Endothelial cell of umbilical vein (primary cell): ENCODE measurements around the gene PSME4. TPM values are rescaled to one million over a fixed set of nuclear protein-coding genes. Genes with fewer than 3 reads are reported as not detected.
A peak's percentile ranks its signal among the peaks of the same experiment; 100 is the strongest.

Experiments used
- BruUV-seq: library from RNA; stranded (reverse); fragments of 400-500 nt; replicated peaks from 2 replicates; lab custom pipeline; 2021; lab: Mats Ljungman, UMichigan
- CTCF ChIA-PET: fragments of 300-600, 350-600 bp; sonication (Branson Sonifier 250); formaldehyde crosslinking; loops from one replicate; lab custom pipeline; 2021; ENCODE audit warnings: antibody characterized with exemption, inconsistent platforms; lab: Charles Lee
- POLR2A ChIA-PET: fragments of 300-600, 350-600 bp; sonication (Branson Sonifier 250); formaldehyde crosslinking; loops from one replicate; lab custom pipeline; 2021; ENCODE audit warnings: antibody characterized with exemption, inconsistent platforms; lab: Charles Lee
- DNase-seq: peaks from one replicate; pipeline ENCODE4 v3.0.0-alpha.2; 2011; ENCODE audit warnings: low read depth, low spot score
- FAIRE-seq: peaks from 2 replicates; lab custom pipeline; 2011; peaks lifted over from hg19 to GRCh38; lab: Jason Lieb, UNC
- H2AFZ ChIP-seq: 2 replicates; pipeline ENCODE4 v1.6.0; 2012; ENCODE audit warnings: low read depth, low read length, control low read depth, inconsistent platforms
- H3K27ac ChIP-seq: 2 replicates; pipeline ENCODE4 v1.5.1; 2011; ENCODE audit warnings: low read depth, mild to moderate bottlenecking, control low read depth, low read length, moderate library complexity; ENCODE audit not compliant: insufficient read depth
- H3K27me3 ChIP-seq, 2 experiments: 2 replicates each; pipeline versions ENCODE4 v1.6.0 to v1.6.1; 2011; ENCODE audit warnings: low read length in 2 of 2, mixed read lengths in 1 of 2; ENCODE audit not compliant: control insufficient read depth in 2 of 2, insufficient read depth in 2 of 2
- H3K36me3 ChIP-seq, 2 experiments: 2 replicates in 1 of 2; 3 replicates in 1 of 2; pipeline ENCODE4 v1.5.1; 2011; ENCODE audit warnings: low read length in 2 of 2, mild to moderate bottlenecking in 1 of 2, moderate library complexity in 1 of 2; ENCODE audit not compliant: control insufficient read depth in 2 of 2, insufficient read depth in 2 of 2; ENCODE audit errors: extremely low read depth in 1 of 2
- H3K4me1 ChIP-seq: 3 replicates; pipeline ENCODE4 v1.5.1; 2011; ENCODE audit warnings: mild to moderate bottlenecking, low read length; ENCODE audit not compliant: control insufficient read depth, insufficient read depth; ENCODE audit errors: extremely low read depth
- H3K4me2 ChIP-seq: 2 replicates; pipeline ENCODE4 v1.6.1; 2011; ENCODE audit warnings: low read length, control low read depth, mixed read lengths; ENCODE audit not compliant: insufficient read depth
- H3K4me3 ChIP-seq, 3 experiments: fragments of 200-600 bp in 1 of 3; sonication (generic), shearing (Covaris generic) in 1 of 3; replicated peaks in 1 of 3; 2 replicates each; pipeline ENCODE4 v1.5.1; 2011 to 2016; ENCODE audit warnings: control low read depth in 3 of 3, low read length in 3 of 3, mild to moderate bottlenecking in 2 of 3, inconsistent platforms in 1 of 3, low read depth in 1 of 3, moderate library complexity in 1 of 3; ENCODE audit not compliant: insufficient read depth in 1 of 3
- H3K79me2 ChIP-seq: 2 replicates; pipeline ENCODE4 v1.6.0; 2012; ENCODE audit warnings: low read length, inconsistent platforms; ENCODE audit not compliant: control insufficient read depth, insufficient read depth
- H3K9ac ChIP-seq: replicated peaks from 2 replicates; pipeline ENCODE3; 2011; ENCODE audit warnings: low read length, control low read depth; ENCODE audit not compliant: insufficient read depth; ENCODE audit errors: extremely low read depth
- H3K9me1 ChIP-seq: replicated peaks from 3 replicates; pipeline ENCODE4 v1.6.0; 2011; ENCODE audit warnings: mild to moderate bottlenecking, low read length; ENCODE audit not compliant: control insufficient read depth, insufficient read depth; ENCODE audit errors: extremely low read depth
- H3K9me3 ChIP-seq: replicated peaks from 2 replicates; pipeline ENCODE4 v1.5.1; 2012; ENCODE audit warnings: low read length, inconsistent platforms; ENCODE audit not compliant: control insufficient read depth, insufficient read depth
- H4K20me1 ChIP-seq: replicated peaks from 2 replicates; pipeline ENCODE3; 2011; ENCODE audit warnings: mild to moderate bottlenecking, low read length; ENCODE audit not compliant: control insufficient read depth, insufficient read depth; ENCODE audit errors: extremely low read depth
- FOS ChIP-seq: IDR thresholded peaks from 2 replicates; pipeline ENCODE4 v1.6.1; 2011; ENCODE audit warnings: mild to moderate bottlenecking, low read length, moderate library complexity, borderline replicate concordance; ENCODE audit not compliant: insufficient read depth
- JUN ChIP-seq: IDR thresholded peaks from 2 replicates; pipeline ENCODE4 v1.6.1; 2011; ENCODE audit warnings: borderline replicate concordance, low read depth; ENCODE audit not compliant: insufficient read length, insufficient read depth
- POLR2AphosphoS5 ChIP-seq: IDR thresholded peaks from 2 replicates; pipeline ENCODE4 v1.6.1; 2012; ENCODE audit warnings: low read depth, mild to moderate bottlenecking, control low read depth, low read length, moderate library complexity; ENCODE audit not compliant: insufficient read depth
- dilution Hi-C: fragments of 300-500 bp; cut with MboI; formaldehyde crosslinking; loops from one replicate; pipeline ENCODE4 v1.15.0; 2019; ENCODE audit warnings: low sequenced_read_pairs; ENCODE audit not compliant: extremely low pct_ligation_motif_present
- intact Hi-C: fragments of 100-400 bp; cut with micrococcal nuclease; formaldehyde crosslinking; loops from one replicate; pipeline ENCODE4 v1.10.0; 2022
- polyA plus RNA-seq, 4 experiments: library from polyadenylated mRNA; depleted of rRNA in 3 of 4; stranded (reverse) in 3 of 4; unstranded in 1 of 4; fragments of >200 nt; gene quantifications; 2 replicates each; pipeline versions ENCODE4 v1.2.1 to v1.2.3, GENCODE V29; 2011 to 2012; ENCODE audit warnings: missing spikeins in 1 of 4
- total RNA-seq: library from RNA; stranded (reverse); gene quantifications from 2 replicates; pipeline ENCODE4 v1.2.3, GENCODE V29; 2021

Gene PSME4
- total and polyA plus RNA-seq, 2 donors (not counting 3 experiments of a cell fraction or from before 2014, with no cell fraction given), result 24.7 to 82.6 TPM

GRCh38 chr2:53827398-53828175 lies 143.2 kb downstream of the PSME4 start:
- Histone ChIP-seq H3K27me3 (no peaks in the 10 kb centered on the region), H3K4me3 (no peak overlapping the region), H3K27ac (no peak overlapping the region), H3K9me3 (no peaks in the 10 kb centered on the region), H4K20me1 (no peaks in the 10 kb centered on the region), H3K9ac (no peak overlapping the region), H3K4me1 (no peaks in the 10 kb centered on the region), H2AFZ (no peak overlapping the region), H3K9me1 (no peaks in the 10 kb centered on the region), H3K79me2 (no peaks in the 10 kb centered on the region), H3K4me2 (no peak overlapping the region), H3K36me3 (no peaks in the 10 kb centered on the region)
- intact Hi-C loops (no loop called here), dilution Hi-C loops (no loop called here)
- TF ChIP-seq POLR2AphosphoS5, result no peak
- POLR2A ChIA-PET, result no interaction called here
- FAIRE-seq (no peak), DNase-seq (no peak)
- CTCF ChIA-PET, result no interaction called here
- BruUV-seq, result no TSS peak

GRCh38 chr2:53826587-53827397 lies 144.0 kb downstream of the PSME4 start:
- Histone ChIP-seq H3K27me3 (no peaks in the 10 kb centered on the region), H3K4me3 (no peak overlapping the region), H3K4me2 (no peak overlapping the region), H2AFZ (no peak overlapping the region), H3K27ac (no peak overlapping the region), H3K4me1 (no peaks in the 10 kb centered on the region), H3K9ac (no peak overlapping the region), H3K36me3 (no peaks in the 10 kb centered on the region), H4K20me1 (no peaks in the 10 kb centered on the region), H3K79me2 (no peaks in the 10 kb centered on the region), H3K9me1 (no peaks in the 10 kb centered on the region), H3K9me3 (no peaks in the 10 kb centered on the region)
- CTCF ChIA-PET, result no interaction called here
- no peak for DNase-seq
- dilution Hi-C loops (no loop called here), intact Hi-C loops (no loop called here)
- no TSS peak for BruUV-seq
- POLR2A ChIA-PET, result no interaction called here
- TF ChIP-seq FOS (no peak), JUN (no peak), POLR2AphosphoS5 (no peak)
- FAIRE-seq, result peak; percentile 21
